ENCODE results near the gene ZC3H8.

ZC3H8 gene

DNA sequence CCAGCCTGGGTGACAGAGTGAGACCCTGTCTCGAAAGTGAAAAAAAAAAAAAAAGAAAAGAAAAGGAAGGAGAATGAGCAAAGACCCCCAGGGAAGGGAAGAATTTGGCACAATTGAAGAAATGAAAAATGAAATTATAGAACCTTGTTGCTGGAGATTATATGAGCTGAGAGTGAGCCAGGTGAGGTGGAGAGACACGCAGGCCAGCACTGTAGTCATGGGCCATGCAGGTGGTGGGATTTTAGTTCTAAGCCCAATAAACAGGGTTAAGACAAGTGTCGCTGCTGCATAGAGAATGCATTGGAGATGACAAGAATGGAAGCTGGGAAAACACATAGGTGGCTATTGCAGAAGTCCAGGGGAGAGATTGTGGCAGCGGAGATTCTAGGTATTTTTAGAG lies 84.3 kb downstream of the ZC3H8 start:
- TF ChIP-seq, protein P1, sequence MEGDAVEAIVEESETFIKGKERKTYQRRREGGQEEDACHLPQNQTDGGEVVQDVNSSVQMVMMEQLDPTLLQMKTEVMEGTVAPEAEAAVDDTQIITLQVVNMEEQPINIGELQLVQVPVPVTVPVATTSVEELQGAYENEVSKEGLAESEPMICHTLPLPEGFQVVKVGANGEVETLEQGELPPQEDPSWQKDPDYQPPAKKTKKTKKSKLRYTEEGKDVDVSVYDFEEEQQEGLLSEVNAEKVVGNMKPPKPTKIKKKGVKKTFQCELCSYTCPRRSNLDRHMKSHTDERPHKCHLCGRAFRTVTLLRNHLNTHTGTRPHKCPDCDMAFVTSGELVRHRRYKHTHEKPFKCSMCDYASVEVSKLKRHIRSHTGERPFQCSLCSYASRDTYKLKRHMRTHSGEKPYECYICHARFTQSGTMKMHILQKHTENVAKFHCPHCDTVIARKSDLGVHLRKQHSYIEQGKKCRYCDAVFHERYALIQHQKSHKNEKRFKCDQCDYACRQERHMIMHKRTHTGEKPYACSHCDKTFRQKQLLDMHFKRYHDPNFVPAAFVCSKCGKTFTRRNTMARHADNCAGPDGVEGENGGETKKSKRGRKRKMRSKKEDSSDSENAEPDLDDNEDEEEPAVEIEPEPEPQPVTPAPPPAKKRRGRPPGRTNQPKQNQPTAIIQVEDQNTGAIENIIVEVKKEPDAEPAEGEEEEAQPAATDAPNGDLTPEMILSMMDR (IDR thresholded peaks at IDR 0.05; ENCODE audit: insufficient read depth, low read depth, low read length, missing control alignments): no peak
- DNase-seq (ENCODE audit: low read depth): no peak
- H3K4me3 ChIP-seq (ENCODE audit: low read depth, low read length): no peak overlapping the region

- DNase-seq (ENCODE audit: low read depth): no peak
- TF ChIP-seq, protein P1 (IDR thresholded peaks at IDR 0.05; ENCODE audit: insufficient read depth, low read depth, low read length, missing control alignments): no peak
- no peak overlapping the region for H3K4me3 ChIP-seq (ENCODE audit: low read depth, low read length)
These were observed 86.3 kb downstream of the ZC3H8 start for GRCh38 chr2:112168422-112169124.

GRCh38 chr2:112166806-112167499 lies 87.9 kb downstream of the ZC3H8 start:
- H3K4me3 ChIP-seq (ENCODE audit: low read depth, low read length): no peak overlapping the region
- no peak for DNase-seq (ENCODE audit: low read depth)
- TF ChIP-seq, protein P1 (IDR thresholded peaks at IDR 0.05; ENCODE audit: insufficient read depth, low read depth, low read length, missing control alignments): no peak

DNA sequence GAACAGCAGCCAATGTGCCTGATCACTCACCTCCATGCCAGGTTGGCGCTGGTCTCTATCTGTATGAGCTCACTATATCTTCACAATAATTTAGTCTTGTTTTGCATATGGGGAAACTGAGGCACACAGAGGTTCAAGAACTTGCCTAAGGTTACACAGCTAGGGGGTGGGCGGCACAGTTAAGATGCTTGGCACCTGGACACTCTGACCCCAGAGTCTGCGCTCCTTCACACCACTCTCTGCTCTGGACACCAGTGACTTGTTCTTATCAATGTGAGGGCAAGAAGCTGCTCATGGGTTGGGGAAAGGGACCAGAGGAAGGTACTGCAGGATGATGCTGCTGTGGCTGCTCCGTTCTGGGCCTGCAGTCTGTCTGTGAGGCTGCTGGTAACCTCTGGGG lies 89.5 kb downstream of the ZC3H8 start:
- no peak overlapping the region for H3K4me3 ChIP-seq (ENCODE audit: low read depth, low read length)
- TF ChIP-seq, protein P1 (IDR thresholded peaks at IDR 0.05; ENCODE audit: insufficient read depth, low read depth, low read length, missing control alignments): no peak
- DNase-seq (ENCODE audit: low read depth): no peak

DNA sequence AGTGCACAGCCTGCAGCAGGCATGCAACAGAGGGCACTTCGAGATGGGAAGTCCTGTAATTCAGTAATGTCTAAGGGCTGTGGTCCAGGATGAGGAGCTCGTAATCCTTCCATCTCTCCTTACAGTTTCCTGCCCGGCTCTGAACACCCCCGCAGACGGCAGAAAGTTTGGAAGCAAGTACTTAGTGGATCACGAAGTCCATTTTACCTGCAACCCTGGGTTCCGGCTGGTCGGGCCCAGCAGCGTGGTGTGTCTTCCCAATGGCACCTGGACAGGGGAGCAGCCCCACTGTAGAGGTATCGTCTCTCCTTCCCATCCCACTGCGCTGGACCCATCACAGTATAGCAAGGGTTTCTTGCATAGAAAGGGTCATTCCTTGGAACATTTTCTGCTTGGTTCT lies 90.0 kb downstream of the ZC3H8 start:
- TF ChIP-seq, protein P1 (IDR thresholded peaks at IDR 0.05; ENCODE audit: insufficient read depth, low read depth, low read length, missing control alignments): no peak
- no peak for DNase-seq (ENCODE audit: low read depth)
- H3K4me3 ChIP-seq (ENCODE audit: low read depth, low read length): no peak overlapping the region

GRCh38 chr2:112163541-112163981 lies 91.3 kb downstream of the ZC3H8 start:
- DNase-seq (ENCODE audit: low read depth): no peak
- TF ChIP-seq, protein P1 (IDR thresholded peaks at IDR 0.05; ENCODE audit: insufficient read depth, low read depth, low read length, missing control alignments): no peak
- no peak overlapping the region for H3K4me3 ChIP-seq (ENCODE audit: low read depth, low read length)

Data from GM12865 (cell line).